NT2/D1 (cell line): Measurements from ENCODE around the gene FREY1.

Experiments used
- SUZ12 ChIP-seq: IDR thresholded peaks from 2 replicates; pipeline ENCODE4 v1.6.1; 2011; ENCODE audit not compliant: insufficient read length, insufficient read depth; ENCODE audit errors: extremely low read depth
- YY1 ChIP-seq: IDR thresholded peaks from 2 replicates; pipeline ENCODE4 v1.6.1; 2011; ENCODE audit not compliant: insufficient read length, insufficient read depth
- ZNF274 ChIP-seq: IDR thresholded peaks from 2 replicates; pipeline ENCODE4 v1.6.1; 2011; ENCODE audit warnings: mild to moderate bottlenecking, low read depth, low read length

DNA sequence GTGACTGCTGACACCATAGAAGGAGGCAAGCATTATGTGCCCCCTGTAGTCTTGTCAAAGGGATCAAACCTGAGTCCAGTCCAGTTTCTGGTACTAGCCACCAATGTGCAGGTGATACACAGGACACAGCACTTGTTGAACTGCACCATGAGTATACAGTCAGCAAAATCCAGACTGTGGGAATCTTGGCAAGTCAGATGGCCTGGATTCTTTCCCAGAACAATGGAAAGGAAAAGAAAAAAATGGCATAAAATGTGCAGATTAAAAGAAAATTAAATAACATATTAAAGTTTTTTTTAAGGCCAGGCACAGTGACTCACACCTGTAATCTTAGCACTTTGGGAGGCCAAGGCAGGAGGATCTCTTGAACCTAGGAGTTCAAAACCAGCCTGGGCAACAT is 43.0 kb downstream of the FREY1 start:
- TF ChIP-seq YY1: no peak
- no peak for TF ChIP-seq SUZ12
- TF ChIP-seq ZNF274: no peak
